ENCODE data around the gene LANCL1. TPM values are rescaled to one million over a fixed set of nuclear protein-coding genes. Genes with fewer than 3 reads are reported as not detected.
A peak's percentile ranks its signal among the peaks of the same experiment; 100 is the strongest.

Gene LANCL1
- total RNA-seq, 1 experiment from 2014 or later = 35.9 TPM

DNA sequence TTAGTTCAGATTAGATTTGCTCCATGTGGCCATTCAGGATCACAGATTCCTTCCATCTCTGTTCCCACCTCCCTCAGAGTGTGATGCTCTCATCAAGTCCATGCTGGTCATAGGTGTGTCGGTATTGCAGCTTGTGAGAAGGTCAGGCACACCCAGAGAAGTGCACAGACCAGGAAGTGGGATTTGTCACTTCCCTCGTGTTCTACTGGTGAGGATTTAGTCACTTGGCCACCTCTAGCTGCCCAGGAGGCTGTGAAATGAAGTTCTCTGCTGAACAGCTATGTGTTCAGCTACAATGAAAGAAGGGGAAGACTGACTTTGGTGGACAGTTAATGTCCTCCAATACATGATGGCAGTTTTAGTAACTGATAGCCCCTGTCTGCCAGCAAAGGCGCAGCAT lies 3.5 kb upstream of the LANCL1 start:
- no peak for ATAC-seq
- peaks cover 38% of the 10 kb centered on the region for H3K4me1 Mint-ChIP-seq
- peaks cover 16% of the 10 kb centered on the region for H3K9me3 Mint-ChIP-seq
- TF ChIP-seq ZNF317 (CRISPR knock-in tag; IDR thresholded peaks at IDR 0.05; ENCODE audit: borderline replicate concordance, low read depth) (no peak), NR2C2 (CRISPR knock-in tag; IDR thresholded peaks at IDR 0.05) (no peak), CBFB (CRISPR knock-in tag; IDR thresholded peaks at IDR 0.05; ENCODE audit: low read depth) (no peak), CREB1 (CRISPR knock-in tag; IDR thresholded peaks at IDR 0.05) (no peak), SMAD3 (CRISPR knock-in tag; IDR thresholded peaks at IDR 0.05; ENCODE audit: borderline replicate concordance) (no peak), NFE2L1 (CRISPR knock-in tag; IDR thresholded peaks at IDR 0.05) (no peak), PRRX2 (CRISPR knock-in tag; IDR thresholded peaks at IDR 0.05) (no peak)
- TF ChIP-seq, protein P1, sequence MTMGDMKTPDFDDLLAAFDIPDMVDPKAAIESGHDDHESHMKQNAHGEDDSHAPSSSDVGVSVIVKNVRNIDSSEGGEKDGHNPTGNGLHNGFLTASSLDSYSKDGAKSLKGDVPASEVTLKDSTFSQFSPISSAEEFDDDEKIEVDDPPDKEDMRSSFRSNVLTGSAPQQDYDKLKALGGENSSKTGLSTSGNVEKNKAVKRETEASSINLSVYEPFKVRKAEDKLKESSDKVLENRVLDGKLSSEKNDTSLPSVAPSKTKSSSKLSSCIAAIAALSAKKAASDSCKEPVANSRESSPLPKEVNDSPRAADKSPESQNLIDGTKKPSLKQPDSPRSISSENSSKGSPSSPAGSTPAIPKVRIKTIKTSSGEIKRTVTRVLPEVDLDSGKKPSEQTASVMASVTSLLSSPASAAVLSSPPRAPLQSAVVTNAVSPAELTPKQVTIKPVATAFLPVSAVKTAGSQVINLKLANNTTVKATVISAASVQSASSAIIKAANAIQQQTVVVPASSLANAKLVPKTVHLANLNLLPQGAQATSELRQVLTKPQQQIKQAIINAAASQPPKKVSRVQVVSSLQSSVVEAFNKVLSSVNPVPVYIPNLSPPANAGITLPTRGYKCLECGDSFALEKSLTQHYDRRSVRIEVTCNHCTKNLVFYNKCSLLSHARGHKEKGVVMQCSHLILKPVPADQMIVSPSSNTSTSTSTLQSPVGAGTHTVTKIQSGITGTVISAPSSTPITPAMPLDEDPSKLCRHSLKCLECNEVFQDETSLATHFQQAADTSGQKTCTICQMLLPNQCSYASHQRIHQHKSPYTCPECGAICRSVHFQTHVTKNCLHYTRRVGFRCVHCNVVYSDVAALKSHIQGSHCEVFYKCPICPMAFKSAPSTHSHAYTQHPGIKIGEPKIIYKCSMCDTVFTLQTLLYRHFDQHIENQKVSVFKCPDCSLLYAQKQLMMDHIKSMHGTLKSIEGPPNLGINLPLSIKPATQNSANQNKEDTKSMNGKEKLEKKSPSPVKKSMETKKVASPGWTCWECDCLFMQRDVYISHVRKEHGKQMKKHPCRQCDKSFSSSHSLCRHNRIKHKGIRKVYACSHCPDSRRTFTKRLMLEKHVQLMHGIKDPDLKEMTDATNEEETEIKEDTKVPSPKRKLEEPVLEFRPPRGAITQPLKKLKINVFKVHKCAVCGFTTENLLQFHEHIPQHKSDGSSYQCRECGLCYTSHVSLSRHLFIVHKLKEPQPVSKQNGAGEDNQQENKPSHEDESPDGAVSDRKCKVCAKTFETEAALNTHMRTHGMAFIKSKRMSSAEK (CRISPR knock-in tag; IDR thresholded peaks at IDR 0.05; ENCODE audit: borderline replicate concordance) = no peak
- TF ChIP-seq, protein P2, sequence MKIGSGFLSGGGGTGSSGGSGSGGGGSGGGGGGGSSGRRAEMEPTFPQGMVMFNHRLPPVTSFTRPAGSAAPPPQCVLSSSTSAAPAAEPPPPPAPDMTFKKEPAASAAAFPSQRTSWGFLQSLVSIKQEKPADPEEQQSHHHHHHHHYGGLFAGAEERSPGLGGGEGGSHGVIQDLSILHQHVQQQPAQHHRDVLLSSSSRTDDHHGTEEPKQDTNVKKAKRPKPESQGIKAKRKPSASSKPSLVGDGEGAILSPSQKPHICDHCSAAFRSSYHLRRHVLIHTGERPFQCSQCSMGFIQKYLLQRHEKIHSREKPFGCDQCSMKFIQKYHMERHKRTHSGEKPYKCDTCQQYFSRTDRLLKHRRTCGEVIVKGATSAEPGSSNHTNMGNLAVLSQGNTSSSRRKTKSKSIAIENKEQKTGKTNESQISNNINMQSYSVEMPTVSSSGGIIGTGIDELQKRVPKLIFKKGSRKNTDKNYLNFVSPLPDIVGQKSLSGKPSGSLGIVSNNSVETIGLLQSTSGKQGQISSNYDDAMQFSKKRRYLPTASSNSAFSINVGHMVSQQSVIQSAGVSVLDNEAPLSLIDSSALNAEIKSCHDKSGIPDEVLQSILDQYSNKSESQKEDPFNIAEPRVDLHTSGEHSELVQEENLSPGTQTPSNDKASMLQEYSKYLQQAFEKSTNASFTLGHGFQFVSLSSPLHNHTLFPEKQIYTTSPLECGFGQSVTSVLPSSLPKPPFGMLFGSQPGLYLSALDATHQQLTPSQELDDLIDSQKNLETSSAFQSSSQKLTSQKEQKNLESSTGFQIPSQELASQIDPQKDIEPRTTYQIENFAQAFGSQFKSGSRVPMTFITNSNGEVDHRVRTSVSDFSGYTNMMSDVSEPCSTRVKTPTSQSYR (CRISPR knock-in tag; IDR thresholded peaks at IDR 0.05) = no peak
- TF ChIP-seq, protein P3, sequence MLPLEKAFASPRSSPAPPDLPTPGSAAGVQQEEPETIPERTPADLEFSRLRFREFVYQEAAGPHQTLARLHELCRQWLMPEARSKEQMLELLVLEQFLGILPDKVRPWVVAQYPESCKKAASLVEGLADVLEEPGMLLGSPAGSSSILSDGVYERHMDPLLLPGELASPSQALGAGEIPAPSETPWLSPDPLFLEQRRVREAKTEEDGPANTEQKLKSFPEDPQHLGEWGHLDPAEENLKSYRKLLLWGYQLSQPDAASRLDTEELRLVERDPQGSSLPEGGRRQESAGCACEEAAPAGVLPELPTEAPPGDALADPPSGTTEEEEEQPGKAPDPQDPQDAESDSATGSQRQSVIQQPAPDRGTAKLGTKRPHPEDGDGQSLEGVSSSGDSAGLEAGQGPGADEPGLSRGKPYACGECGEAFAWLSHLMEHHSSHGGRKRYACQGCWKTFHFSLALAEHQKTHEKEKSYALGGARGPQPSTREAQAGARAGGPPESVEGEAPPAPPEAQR (CRISPR knock-in tag; IDR thresholded peaks at IDR 0.05) = no peak
- TF ChIP-seq, protein P4, sequence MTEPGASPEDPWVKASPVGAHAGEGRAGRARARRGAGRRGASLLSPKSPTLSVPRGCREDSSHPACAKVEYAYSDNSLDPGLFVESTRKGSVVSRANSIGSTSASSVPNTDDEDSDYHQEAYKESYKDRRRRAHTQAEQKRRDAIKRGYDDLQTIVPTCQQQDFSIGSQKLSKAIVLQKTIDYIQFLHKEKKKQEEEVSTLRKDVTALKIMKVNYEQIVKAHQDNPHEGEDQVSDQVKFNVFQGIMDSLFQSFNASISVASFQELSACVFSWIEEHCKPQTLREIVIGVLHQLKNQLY (CRISPR knock-in tag; IDR thresholded peaks at IDR 0.05) = no peak
- TF ChIP-seq, protein P5, sequence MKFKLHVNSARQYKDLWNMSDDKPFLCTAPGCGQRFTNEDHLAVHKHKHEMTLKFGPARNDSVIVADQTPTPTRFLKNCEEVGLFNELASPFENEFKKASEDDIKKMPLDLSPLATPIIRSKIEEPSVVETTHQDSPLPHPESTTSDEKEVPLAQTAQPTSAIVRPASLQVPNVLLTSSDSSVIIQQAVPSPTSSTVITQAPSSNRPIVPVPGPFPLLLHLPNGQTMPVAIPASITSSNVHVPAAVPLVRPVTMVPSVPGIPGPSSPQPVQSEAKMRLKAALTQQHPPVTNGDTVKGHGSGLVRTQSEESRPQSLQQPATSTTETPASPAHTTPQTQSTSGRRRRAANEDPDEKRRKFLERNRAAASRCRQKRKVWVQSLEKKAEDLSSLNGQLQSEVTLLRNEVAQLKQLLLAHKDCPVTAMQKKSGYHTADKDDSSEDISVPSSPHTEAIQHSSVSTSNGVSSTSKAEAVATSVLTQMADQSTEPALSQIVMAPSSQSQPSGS (CRISPR knock-in tag; IDR thresholded peaks at IDR 0.05; ENCODE audit: borderline replicate concordance, low read depth) = no peak
- H3K4me3 Mint-ChIP-seq = no peak overlapping the region
- no peak overlapping the region for H3K27ac Mint-ChIP-seq
- DNase-seq (ENCODE audit: low spot score) = no peak
- H3K27me3 Mint-ChIP-seq (ENCODE audit: low read depth) = no peaks in the 10 kb centered on the region; the same call in 1 of the 2 replicates
- H3K36me3 Mint-ChIP-seq = peaks cover 10% of the 10 kb centered on the region
- ChIA-PET POLR2A (no interaction called here), CTCF (no interaction called here)

DNA sequence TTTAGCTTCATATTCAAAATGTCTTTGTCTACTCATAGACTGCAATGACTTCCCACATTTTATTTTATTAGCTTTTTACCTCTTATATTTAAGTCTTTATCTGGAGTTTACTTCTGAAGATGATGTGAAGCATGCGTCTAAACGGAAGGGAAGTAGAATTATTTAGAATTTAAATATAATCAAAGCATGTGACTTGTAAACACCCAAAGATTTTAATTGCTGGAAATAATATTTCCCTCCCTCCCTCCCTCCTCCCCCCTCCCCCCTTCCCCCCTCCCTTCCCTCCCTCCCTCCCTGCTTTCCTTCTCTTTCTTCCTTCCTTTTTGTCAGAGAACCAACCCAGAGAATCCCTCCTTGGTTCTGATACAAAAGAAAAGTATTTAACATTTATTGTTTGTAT lies 2.1 kb upstream of the LANCL1 start:
- peaks cover 4% of the 10 kb centered on the region; the same call in 1 of the 2 replicates for H3K36me3 Mint-ChIP-seq
- H3K27me3 Mint-ChIP-seq (ENCODE audit: low read depth) = no peaks in the 10 kb centered on the region
- POLR2A ChIA-PET = no interaction called here
- ATAC-seq (no peak), DNase-seq (ENCODE audit: low spot score) (no peak)
- CTCF ChIA-PET = no interaction called here
- H3K9me3 Mint-ChIP-seq = peaks cover 4% of the 10 kb centered on the region
- H3K4me1 Mint-ChIP-seq = peaks cover 38% of the 10 kb centered on the region
- peak overlapping the region; percentile 91; the same call in 1 of the 2 replicates for H3K4me3 Mint-ChIP-seq
- H3K27ac Mint-ChIP-seq = no peak overlapping the region
- no peak for TF ChIP-seq GABPB1 (CRISPR knock-in tag; IDR thresholded peaks at IDR 0.05)
- TF ChIP-seq PRRX2 (CRISPR knock-in tag; IDR thresholded peaks at IDR 0.05) = no peak
- TF ChIP-seq, protein P6, sequence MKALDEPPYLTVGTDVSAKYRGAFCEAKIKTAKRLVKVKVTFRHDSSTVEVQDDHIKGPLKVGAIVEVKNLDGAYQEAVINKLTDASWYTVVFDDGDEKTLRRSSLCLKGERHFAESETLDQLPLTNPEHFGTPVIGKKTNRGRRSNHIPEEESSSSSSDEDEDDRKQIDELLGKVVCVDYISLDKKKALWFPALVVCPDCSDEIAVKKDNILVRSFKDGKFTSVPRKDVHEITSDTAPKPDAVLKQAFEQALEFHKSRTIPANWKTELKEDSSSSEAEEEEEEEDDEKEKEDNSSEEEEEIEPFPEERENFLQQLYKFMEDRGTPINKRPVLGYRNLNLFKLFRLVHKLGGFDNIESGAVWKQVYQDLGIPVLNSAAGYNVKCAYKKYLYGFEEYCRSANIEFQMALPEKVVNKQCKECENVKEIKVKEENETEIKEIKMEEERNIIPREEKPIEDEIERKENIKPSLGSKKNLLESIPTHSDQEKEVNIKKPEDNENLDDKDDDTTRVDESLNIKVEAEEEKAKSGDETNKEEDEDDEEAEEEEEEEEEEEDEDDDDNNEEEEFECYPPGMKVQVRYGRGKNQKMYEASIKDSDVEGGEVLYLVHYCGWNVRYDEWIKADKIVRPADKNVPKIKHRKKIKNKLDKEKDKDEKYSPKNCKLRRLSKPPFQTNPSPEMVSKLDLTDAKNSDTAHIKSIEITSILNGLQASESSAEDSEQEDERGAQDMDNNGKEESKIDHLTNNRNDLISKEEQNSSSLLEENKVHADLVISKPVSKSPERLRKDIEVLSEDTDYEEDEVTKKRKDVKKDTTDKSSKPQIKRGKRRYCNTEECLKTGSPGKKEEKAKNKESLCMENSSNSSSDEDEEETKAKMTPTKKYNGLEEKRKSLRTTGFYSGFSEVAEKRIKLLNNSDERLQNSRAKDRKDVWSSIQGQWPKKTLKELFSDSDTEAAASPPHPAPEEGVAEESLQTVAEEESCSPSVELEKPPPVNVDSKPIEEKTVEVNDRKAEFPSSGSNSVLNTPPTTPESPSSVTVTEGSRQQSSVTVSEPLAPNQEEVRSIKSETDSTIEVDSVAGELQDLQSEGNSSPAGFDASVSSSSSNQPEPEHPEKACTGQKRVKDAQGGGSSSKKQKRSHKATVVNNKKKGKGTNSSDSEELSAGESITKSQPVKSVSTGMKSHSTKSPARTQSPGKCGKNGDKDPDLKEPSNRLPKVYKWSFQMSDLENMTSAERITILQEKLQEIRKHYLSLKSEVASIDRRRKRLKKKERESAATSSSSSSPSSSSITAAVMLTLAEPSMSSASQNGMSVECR (CRISPR knock-in tag; IDR thresholded peaks at IDR 0.05; ENCODE audit: borderline replicate concordance) = no peak
- no peak for TF ChIP-seq NR3C1 (CRISPR knock-in tag; conservative IDR thresholded peaks at IDR 0.05; ENCODE audit: low read depth)
- TF ChIP-seq, protein P7, sequence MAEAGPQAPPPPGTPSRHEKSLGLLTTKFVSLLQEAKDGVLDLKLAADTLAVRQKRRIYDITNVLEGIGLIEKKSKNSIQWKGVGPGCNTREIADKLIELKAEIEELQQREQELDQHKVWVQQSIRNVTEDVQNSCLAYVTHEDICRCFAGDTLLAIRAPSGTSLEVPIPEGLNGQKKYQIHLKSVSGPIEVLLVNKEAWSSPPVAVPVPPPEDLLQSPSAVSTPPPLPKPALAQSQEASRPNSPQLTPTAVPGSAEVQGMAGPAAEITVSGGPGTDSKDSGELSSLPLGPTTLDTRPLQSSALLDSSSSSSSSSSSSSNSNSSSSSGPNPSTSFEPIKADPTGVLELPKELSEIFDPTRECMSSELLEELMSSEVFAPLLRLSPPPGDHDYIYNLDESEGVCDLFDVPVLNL (CRISPR knock-in tag; IDR thresholded peaks at IDR 0.05; ENCODE audit: borderline replicate concordance, low read depth) = no peak
- no peak for TF ChIP-seq RORB (CRISPR knock-in tag; IDR thresholded peaks at IDR 0.05)
